Non-pigmented ciliary epithelial cell (primary cell): ENCODE results near the gene PCDHB9.
"Not testable (repeated sequence)": the region's sequence is repeated elsewhere in the genome, so short reads cannot be mapped to it uniquely, and the experiment has no call there.

Experiments used
- DNase-seq: peaks from one replicate; pipeline ENCODE4 v3.0.0-alpha.2; 2010; ENCODE audit warnings: low read depth

PCDHB9 gene

DNA sequence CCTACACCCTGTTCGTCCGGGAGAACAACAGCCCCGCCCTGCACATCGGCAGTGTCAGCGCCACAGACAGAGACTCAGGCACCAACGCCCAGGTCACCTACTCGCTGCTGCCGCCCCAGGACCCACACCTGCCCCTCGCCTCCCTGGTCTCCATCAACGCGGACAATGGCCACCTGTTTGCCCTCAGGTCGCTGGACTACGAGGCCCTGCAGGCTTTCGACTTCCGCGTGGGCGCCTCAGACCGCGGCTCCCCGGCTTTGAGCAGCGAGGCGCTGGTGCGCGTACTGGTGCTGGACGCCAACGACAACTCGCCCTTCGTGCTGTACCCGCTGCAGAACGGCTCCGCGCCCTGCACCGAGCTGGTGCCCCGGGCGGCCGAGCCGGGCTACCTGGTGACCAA lies 1.7 kb downstream of the PCDHB9 start:
- not testable (repeated sequence) for DNase-seq

DNA sequence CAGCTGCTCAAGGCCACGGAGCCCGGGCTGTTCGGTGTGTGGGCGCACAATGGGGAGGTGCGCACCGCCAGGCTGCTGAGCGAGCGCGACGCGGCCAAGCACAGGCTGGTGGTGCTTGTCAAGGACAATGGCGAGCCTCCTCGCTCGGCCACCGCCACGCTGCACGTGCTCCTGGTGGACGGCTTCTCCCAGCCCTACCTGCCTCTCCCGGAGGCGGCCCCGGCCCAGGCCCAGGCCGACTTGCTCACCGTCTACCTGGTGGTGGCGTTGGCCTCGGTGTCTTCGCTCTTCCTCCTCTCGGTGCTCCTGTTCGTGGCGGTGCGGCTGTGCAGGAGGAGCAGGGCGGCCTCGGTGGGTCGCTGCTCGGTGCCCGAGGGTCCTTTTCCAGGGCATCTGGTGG lies 2.2 kb downstream of the PCDHB9 start:
- DNase-seq = not testable (repeated sequence)

DNA sequence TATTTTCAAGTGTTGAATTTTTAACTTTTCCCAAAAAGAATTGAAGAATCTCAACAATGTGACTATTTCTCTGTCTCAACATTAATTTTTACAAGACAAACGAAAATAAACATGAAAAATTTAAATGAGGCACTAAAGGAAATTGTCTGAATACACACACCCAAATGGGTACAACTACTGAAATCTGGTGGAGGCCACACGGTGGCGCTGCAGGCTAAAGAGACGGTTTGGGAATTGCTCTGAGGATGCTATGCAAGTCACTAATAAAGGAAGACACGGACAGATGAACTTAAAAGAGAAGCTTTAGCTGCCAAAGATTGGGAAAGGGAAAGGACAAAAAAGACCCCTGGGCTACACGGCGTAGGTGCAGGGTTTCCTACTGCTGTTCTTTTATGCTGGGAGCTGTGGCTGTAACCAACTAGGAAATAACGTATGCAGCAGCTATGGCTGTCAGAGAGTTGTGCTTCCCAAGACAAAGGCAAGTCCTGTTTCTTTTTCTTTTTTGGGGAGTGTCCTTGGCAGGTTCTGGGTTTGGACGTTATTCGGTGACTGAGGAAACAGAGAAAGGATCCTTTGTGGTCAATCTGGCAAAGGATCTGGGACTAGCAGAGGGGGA lies 5.3 kb downstream of the PCDHB9 start, which contains the start of gene PCDHB10:
TSS of gene PCDHB10 (plus strand) at position 244 of the 616 bp plus-strand sequence. CDS start at position 444, 200 bp downstream.
- no peak for DNase-seq

DNA sequence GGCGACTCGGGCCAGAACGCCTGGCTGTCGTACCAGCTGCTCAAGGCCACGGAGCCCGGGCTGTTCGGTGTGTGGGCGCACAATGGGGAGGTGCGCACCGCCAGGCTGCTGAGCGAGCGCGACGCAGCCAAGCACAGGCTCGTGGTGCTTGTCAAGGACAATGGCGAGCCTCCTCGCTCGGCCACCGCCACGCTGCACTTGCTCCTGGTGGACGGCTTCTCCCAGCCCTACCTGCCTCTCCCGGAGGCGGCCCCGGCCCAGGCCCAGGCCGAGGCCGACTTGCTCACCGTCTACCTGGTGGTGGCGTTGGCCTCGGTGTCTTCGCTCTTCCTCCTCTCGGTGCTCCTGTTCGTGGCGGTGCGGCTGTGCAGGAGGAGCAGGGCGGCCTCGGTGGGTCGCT lies 7.4 kb downstream of the PCDHB9 start:
- not testable (repeated sequence) for DNase-seq

DNA sequence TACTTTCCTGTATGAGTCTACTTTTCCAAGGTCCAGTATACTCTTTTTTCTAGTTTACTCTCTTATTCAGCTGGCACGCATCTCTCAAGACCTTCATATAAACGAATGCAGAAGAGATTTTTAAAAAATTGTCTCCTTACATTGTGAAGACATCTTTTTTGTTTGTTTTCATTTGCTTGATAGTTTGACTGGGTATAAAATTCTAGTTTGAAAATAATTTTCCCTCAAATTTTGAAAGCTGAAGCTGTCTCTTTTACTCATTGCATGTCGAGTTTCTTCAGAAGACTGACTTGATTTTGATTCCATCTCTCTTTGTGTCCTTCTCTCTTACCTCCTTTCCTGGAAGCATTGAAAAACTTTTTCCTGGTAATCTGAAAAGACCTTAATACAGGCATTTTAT lies 9.4 kb downstream of the PCDHB9 start:
- DNase-seq = no peak

DNA sequence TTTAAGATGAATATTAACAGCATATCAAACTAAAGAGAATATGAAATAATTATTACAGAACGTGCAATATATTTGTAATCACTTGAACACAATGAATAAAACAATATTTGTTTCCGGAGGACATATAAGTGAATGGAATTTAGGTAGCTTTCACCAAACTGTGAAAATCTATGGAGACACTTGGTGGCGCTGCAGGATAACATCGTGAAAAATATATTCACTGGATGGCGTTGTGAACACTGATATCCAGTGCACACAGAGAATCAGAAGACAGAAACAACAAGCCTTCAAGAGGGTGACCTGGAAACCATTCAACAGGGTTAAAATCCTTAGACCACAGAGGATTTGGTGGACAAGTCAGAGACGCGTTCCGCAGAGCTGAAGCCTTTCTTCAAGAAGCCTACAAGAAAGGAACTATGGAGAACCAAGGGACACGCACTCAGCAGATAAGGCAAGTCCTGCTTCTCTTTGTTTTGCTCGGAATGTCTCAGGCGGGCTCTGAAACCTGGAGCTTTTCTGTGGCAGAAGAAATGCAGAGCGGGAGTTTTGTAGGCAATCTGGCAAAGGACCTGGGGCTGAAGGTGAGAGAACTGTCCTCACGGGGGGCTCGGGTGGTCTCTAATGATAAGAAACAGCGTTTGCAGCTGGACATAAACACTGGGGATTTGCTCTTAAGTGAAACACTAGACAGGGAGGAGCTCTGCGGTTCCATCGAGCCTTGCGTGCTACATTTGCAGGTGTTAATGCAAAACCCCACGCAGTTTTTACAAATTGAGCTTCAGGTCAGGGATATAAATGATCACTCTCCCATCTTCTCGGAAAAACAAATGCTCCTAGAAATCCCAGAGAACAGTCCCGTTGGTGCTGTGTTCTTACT lies 12.6 kb downstream of the PCDHB9 start, which contains the start of gene PCDHB11:
TSS of gene PCDHB11 (plus strand) at position 269 of the 877 bp plus-strand sequence. CDS start at position 417, 148 bp downstream.
- DNase-seq = no peak

DNA sequence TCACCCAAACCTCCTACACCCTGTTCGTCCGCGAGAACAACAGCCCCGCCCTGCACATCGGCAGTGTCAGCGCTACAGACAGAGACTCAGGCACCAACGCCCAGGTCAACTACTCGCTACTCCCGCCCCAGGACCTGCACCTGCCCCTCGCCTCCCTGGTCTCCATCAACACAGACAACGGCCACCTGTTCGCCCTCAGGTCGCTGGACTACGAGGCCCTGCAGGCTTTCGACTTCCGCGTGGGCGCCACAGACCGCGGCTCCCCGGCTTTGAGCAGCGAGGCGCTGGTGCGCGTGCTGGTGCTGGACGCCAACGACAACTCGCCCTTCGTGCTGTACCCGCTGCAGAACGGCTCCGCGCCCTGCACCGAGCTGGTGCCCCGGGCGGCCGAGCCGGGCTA lies 14.2 kb downstream of the PCDHB9 start:
- not testable (repeated sequence) for DNase-seq

DNA sequence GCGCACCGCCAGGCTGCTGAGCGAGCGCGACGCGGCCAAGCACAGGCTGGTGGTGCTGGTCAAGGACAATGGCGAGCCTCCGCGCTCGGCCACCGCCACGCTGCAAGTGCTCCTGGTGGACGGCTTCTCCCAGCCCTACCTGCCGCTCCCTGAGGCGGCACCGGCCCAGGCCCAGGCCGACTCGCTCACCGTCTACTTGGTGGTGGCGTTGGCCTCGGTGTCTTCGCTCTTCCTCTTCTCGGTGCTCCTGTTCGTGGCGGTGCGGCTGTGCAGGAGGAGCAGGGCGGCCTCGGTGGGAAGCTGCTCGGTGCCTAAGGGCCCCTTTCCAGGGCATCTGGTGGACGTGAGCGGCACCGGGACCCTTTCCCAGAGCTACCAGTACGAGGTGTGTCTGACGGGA lies 14.7 kb downstream of the PCDHB9 start:
- not testable (repeated sequence) for DNase-seq

DNA sequence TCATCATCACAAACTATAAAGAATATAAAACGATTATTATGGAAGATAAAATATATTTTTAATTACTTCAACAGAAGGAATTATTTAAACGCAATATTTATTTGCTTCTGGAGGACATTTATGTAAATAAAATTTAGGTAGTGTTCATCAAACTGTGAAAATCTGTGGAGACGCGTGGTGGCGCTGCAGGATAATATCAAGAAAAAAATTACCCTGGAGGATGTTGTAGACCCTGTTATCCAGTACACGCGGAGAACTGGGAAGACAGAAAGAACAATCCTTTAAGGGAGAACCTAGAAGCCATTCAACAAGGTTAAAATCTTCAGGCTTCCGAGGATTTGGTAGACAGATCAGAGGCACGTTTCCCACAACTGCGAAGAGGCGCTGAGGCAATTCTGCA lies 21.5 kb downstream of the PCDHB9 start, which contains the start of gene PCDHB12:
TSS of gene PCDHB12 (plus strand) at position 242 of the 400 bp plus-strand sequence. CDS start 189 bp downstream, outside the sequence.
- DNase-seq = no peak

DNA sequence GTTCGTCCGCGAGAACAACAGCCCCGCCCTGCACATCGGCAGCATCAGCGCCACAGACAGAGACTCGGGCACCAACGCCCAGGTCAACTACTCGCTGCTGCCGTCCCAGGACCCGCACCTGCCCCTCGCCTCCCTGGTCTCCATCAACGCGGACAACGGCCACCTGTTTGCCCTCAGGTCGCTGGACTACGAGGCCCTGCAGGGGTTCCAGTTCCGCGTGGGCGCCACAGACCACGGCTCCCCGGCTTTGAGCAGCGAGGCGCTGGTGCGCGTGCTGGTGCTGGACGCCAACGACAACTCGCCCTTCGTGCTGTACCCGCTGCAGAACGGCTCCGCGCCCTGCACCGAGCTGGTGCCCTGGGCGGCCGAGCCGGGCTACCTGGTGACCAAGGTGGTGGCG lies 23.3 kb downstream of the PCDHB9 start:
- DNase-seq = not testable (repeated sequence)

DNA sequence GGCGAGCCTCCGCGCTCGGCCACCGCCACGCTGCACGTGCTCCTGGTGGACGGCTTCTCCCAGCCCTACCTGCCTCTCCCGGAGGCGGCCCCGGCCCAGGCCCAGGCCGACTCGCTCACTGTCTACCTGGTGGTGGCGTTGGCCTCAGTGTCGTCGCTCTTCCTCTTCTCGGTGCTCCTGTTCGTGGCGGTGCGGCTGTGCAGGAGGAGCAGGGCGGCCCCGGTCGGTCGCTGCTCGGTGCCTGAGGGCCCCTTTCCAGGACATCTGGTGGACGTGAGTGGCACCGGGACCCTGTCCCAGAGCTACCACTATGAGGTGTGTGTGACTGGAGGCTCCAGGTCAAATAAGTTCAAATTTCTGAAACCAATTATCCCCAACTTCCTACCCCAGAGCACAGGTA lies 23.9 kb downstream of the PCDHB9 start:
- not testable (repeated sequence) for DNase-seq

DNA sequence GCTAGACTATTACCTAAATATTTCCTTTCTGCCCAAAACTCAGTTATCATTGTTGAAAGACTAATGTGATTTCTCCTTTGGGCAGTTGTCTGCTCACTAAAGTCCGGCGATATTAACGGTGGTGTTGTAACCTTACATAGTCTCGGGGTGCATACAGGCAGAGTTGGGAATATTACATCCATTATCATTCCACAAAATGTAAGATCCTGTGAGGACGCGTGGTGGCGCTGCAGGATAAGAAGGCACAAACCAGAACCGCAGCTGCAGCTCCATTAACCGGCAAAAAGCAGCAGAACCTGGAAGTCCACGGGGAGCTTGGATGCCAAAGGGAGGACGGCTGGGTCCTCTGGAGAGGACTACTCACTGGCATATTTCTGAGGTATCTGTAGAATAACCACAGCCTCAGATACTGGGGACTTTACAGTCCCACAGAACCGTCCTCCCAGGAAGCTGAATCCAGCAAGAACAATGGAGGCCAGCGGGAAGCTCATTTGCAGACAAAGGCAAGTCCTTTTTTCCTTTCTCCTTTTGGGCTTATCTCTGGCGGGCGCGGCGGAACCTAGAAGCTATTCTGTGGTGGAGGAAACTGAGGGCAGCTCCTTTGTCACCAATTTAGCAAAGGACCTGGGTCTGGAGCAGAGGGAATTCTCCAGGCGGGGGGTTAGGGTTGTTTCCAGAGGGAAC lies 26.8 kb downstream of the PCDHB9 start, which contains the start of gene PCDHB13:
TSS of gene PCDHB13 (plus strand) at position 264 of the 684 bp plus-strand sequence. CDS start at position 469, 205 bp downstream.
- DNase-seq = not testable (repeated sequence)

DNA sequence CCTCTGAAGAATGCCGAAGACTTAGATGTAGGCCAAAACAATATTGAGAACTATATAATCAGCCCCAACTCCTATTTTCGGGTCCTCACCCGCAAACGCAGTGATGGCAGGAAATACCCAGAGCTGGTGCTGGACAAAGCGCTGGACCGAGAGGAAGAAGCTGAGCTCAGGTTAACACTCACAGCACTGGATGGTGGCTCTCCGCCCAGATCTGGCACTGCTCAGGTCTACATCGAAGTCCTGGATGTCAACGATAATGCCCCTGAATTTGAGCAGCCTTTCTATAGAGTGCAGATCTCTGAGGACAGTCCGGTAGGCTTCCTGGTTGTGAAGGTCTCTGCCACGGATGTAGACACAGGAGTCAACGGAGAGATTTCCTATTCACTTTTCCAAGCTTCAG lies 27.6 kb downstream of the PCDHB9 start:
- not testable (repeated sequence) for DNase-seq

DNA sequence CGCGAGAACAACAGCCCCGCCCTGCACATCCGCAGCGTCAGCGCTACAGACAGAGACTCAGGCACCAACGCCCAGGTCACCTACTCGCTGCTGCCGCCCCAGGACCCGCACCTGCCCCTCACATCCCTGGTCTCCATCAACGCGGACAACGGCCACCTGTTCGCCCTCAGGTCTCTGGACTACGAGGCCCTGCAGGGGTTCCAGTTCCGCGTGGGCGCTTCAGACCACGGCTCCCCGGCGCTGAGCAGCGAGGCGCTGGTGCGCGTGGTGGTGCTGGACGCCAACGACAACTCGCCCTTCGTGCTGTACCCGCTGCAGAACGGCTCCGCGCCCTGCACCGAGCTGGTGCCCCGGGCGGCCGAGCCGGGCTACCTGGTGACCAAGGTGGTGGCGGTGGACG lies 28.5 kb downstream of the PCDHB9 start:
- DNase-seq = not testable (repeated sequence)

DNA sequence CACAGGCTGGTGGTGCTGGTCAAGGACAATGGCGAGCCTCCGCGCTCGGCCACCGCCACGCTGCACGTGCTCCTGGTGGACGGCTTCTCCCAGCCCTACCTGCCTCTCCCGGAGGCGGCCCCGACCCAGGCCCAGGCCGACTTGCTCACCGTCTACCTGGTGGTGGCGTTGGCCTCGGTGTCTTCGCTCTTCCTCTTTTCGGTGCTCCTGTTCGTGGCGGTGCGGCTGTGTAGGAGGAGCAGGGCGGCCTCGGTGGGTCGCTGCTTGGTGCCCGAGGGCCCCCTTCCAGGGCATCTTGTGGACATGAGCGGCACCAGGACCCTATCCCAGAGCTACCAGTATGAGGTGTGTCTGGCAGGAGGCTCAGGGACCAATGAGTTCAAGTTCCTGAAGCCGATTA lies 29.1 kb downstream of the PCDHB9 start:
- not testable (repeated sequence) for DNase-seq

DNA sequence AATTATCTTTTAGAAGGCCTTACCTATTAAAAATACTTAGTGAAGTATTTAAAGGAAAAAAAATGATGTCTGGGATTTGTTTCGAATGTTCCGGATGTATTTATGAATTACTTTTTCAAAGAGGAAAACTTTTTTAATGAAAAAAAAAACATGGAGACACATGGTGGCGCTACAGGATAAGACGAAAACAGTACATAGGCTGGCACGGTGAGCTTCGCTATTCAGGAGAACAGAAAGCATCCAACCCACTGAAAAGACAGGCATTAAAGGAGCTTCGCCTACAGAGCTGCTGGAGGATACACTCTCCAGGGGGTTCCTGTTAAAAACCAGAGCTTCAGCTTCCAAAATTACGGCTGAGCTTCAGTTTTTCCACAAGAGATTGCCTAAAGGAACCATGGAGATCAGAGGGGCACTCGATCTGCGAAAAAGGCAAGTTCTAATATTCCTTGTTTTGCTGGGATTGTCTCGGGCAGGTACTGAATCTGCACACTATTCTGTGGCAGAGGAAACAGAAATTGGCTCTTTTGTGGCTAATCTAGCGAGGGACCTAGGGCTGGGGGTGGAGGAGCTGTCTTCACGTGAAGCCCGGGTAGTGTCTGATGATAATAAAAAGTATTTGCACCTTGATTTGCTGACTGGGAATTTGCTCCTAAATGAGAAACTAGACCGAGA lies 36.3 kb downstream of the PCDHB9 start, which contains the start of gene PCDHB14:
TSS of gene PCDHB14 (plus strand) at position 232 of the 672 bp plus-strand sequence. CDS start at position 395, 163 bp downstream.
- DNase-seq = no peak

DNA sequence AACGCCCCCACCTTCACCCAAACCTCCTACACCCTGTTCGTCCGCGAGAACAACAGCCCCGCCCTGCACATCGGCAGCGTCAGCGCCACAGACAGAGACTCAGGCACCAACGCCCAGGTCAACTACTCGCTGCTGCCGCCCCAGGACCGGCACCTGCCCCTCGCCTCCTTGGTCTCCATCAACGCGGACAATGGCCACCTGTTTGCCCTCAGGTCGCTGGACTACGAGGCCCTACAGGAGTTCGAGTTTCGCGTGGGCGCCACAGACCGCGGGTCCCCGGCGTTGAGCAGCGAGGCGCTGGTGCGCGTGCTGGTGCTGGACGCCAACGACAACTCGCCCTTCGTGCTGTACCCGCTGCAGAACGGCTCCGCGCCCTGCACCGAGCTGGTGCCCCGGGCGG lies 37.9 kb downstream of the PCDHB9 start:
- DNase-seq = not testable (repeated sequence)

DNA sequence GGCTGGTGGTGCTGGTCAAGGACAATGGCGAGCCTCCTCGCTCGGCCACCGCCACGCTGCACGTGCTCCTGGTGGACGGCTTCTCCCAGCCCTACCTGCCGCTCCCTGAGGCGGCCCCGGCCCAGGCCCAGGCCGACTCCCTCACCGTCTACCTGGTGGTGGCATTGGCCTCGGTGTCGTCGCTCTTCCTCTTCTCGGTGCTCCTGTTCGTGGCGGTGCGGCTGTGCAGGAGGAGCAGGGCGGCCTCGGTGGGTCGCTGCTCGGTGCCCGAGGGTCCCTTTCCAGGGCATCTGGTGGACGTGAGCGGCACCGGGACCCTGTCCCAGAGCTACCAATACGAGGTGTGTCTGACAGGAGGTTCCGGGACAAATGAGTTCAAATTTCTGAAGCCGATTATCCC lies 38.5 kb downstream of the PCDHB9 start:
- DNase-seq = not testable (repeated sequence)

DNA sequence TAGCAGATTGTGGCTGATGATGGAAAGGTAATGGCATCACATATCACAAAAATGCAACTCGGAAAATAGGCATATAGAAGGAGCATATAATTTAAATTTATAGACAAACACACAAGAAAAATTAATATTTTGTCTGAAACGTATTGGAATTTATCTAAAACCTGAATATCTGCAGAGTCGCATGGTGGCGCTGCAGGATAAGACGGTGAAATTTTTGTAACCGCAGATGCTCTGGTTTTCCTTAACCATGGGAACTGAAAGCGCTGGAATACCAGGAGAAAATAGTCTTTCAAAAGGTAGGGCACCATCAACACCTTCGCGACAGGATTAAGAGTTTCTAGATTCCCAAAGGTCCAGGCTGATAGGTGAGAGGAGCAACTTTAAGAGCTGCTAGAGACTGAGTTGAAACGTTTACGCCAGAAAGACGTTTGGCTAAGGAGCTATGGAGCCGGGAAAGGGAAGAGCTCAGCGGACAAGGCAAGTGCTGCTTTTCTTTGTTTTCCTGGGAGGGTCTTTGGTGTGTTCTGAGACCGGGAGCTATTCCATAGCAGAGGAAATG lies 47.2 kb downstream of the PCDHB9 start:
- DNase-seq = no peak

DNA sequence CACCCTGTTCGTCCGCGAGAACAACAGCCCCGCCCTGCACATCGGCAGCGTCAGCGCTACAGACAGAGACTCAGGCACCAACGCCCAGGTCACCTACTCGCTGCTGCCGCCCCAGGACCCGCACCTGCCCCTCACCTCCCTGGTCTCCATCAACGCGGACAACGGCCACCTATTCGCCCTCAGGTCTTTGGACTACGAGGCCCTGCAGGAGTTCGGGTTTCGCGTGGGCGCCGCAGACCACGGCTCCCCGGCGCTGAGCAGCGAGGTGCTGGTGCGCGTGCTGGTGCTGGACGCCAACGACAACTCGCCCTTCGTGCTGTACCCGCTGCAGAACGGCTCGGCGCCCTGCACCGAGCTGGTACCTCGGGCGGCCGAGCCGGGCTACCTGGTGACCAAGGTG lies 49.0 kb downstream of the PCDHB9 start:
- DNase-seq = not testable (repeated sequence)
